GM23248 (cell line): ENCODE measurements around the gene SGPL1.

Source experiments
- EZH2 ChIP-seq: fragments of 200-600 bp; sonication (generic); IDR thresholded peaks from 2 replicates; pipeline ENCODE4 v1.6.1; 2018; ENCODE audit warnings: antibody characterized with exemption, mild to moderate bottlenecking; ENCODE audit not compliant: insufficient read depth, poor library complexity, severe bottlenecking
- EZH2phosphoT487 ChIP-seq: fragments of 200-600 bp; sonication (generic); IDR thresholded peaks from 2 replicates; pipeline ENCODE4 v1.6.1; 2018; ENCODE audit warnings: antibody characterized with exemption, moderate library complexity, mild to moderate bottlenecking, low read depth; ENCODE audit not compliant: insufficient read depth

GRCh38 chr10:70906031-70906783 is 90.5 kb downstream of the SGPL1 start:
- TF ChIP-seq EZH2 (no peak), EZH2phosphoT487 (no peak)
